NOMO-1 treated with dmso at 0.1 percent for 144 hours (cell line): Measurements from ENCODE around the gene DERL2.
"Not testable (repeated sequence)": the region's sequence is repeated elsewhere in the genome, so short reads cannot be mapped to it uniquely, and the experiment has no call there.

Experiments
- DNase-seq: peaks from one replicate; lab custom pipeline; 2025; ENCODE audit not compliant: unreplicated experiment; lab: John Stamatoyannopoulos, UW

The DERL2 gene

DNA sequence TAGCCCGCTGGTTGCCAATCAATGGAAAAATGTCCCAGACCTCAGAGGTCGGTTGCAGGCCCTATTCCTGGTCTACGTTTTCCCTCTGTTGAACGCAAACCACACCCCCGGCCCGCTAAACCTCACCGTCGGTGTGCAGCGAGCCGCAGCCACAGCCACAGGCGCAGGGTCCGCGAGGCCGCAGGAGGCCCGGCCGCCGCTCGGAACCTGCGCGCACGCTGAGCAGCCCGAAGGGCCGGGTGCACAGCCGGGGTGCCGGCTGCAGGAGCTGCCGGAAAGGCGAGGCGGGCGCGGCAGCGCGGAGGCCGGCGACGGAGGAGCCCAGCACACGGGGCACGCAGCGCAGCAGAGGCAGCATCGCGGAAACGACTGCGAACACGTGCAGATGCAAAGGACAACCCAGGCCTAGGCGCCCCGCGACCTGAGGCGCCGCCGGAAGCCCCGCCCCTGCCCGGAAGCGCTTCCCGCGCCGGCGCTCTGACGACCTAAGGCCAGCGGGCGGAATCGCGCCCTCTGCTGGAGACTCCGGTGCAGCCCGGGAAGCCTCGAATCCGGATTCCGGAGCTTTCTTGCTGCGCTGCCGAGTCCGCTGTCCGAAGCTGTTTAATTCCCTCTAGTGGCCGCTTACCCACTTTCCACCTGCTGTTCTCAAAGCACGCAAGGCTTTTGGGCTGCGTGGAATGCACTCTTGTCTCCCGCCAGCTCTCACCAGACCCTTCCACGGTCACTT, 47.1 kb downstream of the DERL2 start, which contains the start of gene C1QBP:
C1QBP (minus strand) TSS at position 440 of the 730 bp plus-strand sequence; CDS start at position 358, 82 bp downstream.
- DNase-seq: peak; percentile 94

DNA sequence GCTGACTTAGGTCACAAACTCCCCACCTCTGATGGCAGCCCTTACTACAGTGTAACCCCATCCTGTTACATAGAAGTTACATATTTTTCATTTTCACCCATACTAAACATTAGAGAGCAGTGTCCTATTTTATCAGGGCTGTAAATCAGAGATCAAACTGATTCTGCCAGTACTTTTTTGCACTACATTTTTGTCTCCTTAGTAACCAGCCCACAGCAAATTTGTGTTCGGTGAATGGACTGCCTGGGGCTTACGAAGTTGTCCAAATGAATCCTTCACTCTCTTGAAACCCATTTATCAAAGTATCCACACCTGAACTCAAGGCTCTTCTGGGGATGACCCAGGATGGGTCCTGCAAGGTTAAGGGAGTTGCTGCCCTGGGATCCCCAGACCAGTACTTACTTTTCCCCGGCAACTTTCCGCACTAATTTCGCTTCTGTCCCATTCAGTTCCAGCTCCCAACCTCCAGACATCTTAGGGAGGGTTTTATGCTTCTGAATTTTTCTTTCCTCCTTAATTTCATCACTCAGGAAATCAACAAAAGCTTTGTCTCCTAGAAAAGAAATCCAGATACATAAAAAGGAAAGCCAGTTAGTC, 48.2 kb downstream of the DERL2 start:
- no peak for DNase-seq

DNA sequence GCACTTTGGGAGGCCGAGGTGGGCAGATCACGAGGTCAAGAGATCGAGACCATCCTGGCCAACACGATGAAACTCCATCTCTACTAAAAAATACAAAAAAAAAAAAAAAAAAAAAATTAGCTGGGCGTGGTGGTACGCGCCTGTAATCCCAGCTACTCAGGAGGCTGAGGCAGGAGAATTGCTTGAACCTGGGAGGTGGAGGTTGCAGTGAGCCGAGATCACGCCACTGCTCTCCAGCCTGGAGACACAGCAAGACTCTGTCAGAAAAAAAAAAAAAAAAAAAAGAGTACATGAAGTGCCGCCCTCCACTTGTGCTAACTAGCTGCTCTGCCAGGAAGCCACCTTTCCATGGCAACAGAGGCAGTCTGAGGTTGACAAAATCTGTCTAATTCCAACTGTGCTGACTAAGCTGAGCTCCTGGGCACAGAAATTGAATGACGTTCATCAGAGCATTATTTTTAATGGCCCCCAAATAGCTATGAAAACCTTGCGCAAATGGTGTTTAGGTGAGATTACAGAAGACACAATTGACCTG, 50.1 kb downstream of the DERL2 start:
- DNase-seq: not testable (repeated sequence)

DNA sequence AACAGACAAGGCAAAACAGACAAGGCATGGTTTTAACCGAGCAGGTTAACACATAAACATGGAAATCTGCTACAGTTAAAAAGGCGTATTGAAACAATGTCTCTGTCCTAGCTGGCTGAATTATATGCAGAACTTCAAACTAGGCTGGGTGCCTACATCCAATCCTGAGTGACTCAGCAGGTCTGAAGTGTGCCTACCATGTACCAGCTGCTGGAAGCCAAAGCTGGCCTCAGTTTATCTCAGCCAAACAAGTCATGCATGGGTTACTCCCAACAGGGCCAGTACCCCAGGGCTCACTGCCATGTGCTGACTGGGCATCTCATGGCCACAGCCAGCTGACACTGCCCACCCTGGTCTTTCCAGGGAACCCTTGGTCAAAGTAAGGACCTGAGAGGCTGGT, 51.0 kb downstream of the DERL2 start:
- no peak for DNase-seq

DNA sequence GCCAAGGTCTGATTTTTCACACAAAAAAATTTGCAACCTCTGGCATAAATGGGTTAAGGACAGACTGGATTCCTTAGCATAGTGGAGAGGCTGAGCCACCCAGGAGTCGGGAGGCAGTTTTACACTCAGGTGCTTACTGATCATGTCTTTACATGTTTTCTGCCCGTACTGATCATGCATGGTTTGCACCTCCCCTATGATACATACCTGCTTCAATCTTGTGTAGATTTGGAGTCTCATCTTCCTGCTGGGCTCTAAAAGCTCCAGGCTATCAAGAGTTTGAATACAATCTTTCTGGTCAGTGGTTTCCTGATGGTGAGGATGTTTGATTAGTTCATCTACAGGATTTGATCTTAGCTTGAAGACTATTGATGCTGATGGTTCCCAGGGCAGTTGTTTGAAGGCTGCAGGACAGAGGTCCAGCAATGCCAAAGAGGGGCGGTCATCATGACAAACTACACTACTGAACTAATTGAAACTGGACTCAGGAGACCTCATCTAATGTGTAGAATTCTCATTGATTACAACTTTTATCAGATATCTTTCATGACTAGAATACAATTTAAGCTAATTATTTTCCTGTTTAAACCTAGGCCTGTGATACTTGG, 53.9 kb downstream of the DERL2 start:
- DNase-seq: no peak

DNA sequence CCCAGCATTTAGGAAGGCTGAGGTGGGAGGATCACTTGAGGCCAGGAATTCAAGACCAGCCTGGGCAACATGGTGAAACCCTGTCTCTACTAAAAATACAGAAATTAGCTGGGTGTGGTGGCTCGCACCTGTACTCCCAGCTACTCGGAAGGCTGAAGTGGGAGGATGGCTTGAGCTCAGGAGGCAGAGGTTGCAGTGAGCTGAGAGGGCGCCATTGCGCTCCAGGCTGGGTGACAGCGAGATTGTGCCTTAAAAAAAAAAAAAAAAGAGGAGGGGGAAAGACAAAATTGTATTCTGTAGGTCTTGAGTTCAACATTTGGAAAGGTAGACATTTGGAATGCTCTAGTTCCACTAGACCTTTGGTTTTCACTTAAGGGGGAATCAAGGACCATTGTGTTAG, 54.7 kb downstream of the DERL2 start:
- DNase-seq: not testable (repeated sequence)

DNA sequence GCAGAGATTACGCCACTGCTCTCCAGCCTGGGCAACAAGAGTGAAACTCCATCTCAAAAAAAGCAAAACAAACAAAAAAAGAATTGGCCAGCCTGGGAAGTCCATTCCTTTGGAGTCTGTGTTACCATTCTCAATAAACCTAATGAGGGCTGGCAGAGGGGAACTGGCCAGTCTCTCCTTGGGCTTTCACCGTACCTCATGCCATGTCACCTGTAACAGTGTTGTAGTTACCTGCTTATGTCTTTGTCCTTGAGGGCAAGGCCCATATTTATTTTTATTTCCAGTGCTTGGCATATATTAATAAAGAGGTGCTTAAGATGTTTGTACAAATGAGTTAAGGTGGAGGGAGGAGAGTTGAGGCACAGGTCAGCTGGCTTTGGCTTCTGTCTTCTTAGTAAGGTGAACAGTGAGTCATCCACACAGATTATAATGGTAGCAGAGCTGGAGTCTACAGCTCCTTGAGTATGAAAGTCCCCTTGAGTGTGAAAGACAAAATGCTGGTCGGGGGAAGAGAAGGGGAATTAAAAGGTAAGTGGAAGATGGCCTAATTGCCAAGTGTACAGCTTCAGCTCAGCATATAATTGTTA, 55.5 kb downstream of the DERL2 start:
- no peak for DNase-seq

DNA sequence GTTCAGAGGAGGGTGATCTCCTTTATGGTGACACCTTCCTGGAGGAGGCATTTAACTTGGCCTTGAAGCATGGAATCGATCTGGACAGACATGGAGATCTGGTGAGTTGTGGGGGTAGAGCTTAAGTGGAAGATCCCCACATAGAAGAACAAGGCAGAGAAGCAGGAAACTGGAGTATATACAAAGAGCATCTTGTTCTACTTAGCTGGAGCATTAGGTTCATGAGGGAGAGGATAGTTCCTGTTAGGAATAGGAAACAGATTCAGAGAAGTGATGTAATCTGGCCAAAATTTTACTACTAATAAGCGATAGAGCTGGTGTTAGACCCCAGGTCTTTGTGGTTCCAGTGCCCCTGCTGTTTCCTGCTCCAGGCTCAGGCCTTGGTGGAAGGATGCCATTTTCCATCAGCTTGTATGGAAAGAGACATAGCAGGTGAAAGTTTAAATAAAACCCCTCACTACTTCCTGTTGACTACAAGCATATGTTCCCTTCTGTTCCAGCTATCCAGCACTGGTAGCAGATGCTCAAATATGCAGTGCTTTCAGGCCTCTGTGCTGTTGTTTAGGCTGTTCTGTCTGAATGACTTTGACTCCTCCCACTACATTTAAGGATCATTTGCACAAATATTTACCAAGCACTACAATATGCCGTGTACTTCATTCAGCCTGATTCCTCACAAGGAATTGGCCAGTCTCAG, 56.6 kb downstream of the DERL2 start:
- DNase-seq: no peak

DNA sequence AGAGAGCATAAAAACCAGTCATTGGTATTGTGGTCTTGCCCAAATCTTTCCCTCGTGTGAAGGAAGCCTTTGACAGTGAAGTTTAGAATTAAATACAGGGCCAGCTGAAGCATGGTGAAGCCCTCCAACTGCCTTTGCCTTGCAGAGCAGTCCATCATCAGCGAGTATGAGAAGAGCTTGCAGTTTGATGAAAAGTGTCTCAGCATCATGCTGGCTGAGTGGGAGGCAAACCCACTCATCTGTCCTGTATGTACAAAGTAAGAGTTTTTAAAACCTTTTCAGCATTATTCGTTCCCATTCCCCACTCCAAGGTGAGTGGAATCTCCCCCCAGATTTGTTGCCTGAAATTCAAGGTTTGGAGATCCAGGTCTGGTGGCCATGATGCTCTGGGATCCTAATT, 60.2 kb downstream of the DERL2 start:
- no peak for DNase-seq

DNA sequence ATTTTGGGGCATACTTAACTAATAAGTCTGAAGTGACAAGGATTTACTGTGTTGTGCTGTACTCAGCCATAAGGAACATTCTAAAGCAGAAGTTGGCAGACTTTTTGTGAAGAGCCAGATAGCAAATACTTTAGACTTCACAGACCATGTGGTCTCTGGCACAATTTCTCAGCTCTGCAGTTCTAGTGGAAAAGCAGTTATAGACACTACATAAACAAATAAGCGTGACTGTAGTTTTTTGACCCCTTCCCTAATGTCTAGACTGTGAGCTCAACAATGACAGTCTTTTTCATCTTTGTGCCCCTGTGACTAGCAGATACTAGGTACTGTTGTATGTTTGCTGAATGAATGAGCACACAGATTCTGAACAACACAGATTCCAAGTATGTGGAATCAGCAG, 61.1 kb downstream of the DERL2 start:
- no peak for DNase-seq

DNA sequence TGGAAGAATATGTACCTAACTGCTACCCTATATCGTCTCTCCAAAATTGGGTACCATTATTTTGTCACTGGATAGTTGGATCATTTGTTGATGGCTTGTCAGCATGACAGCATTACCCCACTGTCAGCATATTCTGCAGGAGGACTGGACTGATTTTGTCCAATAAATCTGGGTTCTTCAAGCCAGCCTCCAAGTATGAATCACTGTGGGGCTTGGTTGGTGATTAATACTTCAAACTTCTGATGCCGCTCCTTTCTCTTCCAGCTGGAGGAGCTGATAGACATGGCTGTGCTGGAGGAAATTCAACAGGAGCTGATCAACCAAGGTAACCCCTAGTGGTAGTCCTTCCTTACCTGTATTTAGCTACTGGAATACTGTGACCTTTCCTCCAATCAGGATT, 63.5 kb downstream of the DERL2 start:
- DNase-seq: no peak
